Stimulated activated CD8-positive, alpha-beta memory T cell treated with anti-CD3 and anti-CD28 coated beads, Interleukin-7, amount 100 ng/mL, for 24 hours (primary cell): ENCODE results near the gene RHOXF2B.
"Not testable (repeated sequence)": the region's sequence is repeated elsewhere in the genome, so short reads cannot be mapped to it uniquely, and the experiment has no call there.

Experiments
- DNase-seq: peaks from one replicate; pipeline ENCODE4 v3.0.0-alpha.2; 2020; ENCODE audit warnings: low read depth

RHOXF2B gene

DNA sequence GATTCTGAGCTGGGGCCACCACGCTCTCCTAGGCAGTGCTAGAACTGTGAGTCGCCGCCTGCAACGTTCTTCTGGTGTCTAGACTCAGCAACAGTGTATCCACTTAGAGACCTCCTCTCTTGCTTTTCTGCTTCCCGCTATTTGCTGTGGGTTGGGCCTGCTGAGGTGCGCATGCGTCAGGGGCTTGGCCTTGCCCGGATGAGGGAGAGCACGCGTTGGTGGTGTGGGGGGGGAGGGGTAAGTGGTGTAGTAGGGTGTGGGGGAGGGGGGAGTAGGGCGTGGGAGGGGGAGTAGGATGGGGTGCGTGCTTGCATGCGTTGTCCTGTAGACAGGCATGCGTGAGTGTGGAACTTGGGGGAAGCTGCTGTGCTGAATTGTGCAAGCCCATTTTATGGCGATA is at the start of gene RHOXF2B:
TSS of gene RHOXF2B (minus strand) at position 101 of the 400 bp plus-strand sequence. CDS start 138 bp downstream, outside the sequence.
- not testable (repeated sequence) for DNase-seq

DNA sequence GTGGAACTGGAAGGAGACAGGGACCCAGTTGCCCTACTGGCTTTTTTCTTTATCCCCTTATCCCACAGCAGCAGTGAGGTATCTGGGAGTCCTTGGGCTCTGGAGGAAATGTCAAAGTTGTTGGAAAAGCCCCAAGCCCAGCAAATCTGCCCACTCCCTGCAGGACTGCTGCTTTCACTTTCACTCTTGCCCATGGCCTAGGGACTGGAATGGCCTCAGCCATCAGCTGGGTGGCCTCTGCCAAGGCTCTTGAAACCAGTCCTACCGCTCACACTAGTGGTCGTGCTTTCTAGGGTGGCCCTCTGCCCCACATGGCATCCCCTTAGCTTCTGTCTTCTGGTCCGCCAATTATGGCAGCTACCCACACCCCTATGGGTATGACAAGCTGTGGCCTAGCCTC is 48.0 kb upstream of the RHOXF2B start:
- no peak for DNase-seq

DNA sequence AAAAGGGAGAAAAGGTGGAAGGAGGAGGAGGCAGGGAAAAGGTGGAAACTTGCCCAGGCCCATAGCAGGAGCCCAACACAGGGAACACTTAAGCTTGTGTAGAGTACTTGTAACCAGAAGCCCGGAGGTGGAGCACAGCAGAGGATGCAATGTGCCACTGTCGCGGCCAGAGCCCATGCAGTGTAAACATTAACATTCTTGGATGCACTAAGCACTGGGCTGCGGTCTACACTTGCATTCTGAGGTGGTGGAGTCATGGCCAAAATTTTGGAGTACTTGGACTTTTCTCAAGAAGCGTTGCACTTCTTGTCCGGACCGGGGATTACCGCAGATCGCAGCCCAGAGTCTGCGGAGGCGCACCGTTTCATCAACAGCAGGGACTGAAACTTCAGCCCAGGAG is 42.7 kb upstream of the RHOXF2B start:
- DNase-seq, result no peak

DNA sequence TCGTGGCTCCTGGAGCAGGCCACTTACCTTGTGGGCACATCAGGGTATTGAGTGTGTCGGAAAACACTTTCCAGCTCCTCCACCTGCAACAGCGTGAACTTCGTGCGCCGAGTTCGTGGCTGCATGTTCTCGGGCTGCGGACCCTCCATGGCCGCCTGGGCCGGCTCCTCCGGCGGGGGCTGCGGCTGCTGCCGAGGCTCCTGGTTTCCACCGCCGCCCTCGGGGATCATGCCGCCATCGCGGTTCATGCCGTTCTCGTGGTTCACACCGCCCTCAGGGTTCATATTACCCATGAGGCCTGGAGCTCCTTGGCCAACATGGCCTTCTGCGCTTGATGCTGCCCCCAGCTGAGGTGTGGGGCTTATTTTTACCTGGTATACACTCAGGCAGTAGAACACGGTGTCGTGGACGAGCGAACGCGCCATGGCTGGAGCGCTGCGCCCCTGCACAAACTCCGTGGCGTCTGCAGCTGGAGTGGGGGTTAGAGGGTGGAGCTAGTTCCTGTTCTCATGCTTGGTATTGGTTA is 38.0 kb upstream of the RHOXF2B start, which contains the start of gene RHOXF1:
TSS of gene RHOXF1 (minus strand) at position 476 of the 526 bp plus-strand sequence. CDS start at position 425, 51 bp downstream.
- no peak for DNase-seq

- DNase-seq, result no peak
Measured at GRCh38 chrX:120111611-120112010, 34.1 kb upstream of the RHOXF2B start.

DNA sequence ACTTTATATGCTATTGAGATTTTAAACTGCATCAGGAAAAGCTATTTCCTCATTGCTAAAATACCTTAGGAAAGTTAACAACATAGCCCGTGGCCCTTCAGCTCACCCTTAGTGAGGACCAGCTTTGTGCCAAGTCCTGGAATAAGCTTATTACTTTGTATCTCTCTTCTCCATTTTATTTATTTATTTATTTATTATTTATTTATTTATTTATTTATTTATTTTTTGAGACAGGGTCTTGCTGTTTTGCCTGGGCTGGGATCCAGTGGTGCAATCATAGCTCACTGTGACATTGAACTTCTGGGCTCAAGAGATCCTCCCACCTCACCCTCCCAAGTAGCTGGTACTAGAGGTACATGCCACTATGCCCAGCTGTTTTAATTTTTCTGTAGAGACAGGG is 31.9 kb upstream of the RHOXF2B start:
- no peak for DNase-seq

GRCh38 chrX:120104707-120105106 is 27.2 kb upstream of the RHOXF2B start:
- not testable (repeated sequence) for DNase-seq

DNA sequence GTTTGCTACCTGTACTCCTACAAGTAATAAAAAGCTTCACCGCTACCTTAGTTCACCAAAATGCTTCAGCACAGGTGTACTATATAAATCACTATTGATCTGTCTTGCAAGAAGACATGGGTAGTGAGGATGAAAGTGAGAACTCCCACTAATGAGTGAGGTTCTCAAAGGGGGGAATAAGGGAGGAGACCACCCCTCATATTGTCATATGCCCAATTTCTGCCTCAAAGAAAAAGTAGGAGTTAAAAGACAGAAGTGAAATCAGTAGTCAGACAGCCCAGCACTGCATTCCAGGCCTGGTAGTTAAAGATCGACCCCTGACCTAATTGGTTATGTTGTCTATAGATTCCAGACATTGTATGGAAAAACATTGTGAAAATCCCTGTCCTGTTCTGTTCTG is 23.6 kb upstream of the RHOXF2B start:
- not testable (repeated sequence) for DNase-seq

DNA sequence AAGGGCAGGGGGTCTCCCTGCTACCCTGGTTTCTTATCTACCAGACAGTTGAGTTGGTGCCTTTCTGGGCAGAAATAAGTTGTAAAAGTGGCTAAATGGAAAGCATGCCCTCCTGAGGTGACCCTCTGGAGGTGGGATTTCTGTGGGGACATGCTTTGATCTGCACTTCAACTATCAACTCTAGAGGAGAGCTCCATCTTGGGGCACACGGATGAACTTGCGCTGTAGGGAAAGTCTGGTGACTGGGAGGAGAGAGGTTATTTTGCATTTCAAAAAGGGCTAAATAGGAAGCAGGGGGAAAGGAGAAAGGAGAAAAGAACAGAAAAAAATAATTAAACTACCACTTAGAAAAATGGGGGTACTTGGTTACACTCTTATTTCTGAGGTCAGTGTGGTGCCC is 12.7 kb upstream of the RHOXF2B start:
- DNase-seq, result no peak

- no peak for DNase-seq
Measured at GRCh38 chrX:120087289-120088017, 10.0 kb upstream of the RHOXF2B start.

- not testable (repeated sequence) for DNase-seq
Measured at GRCh38 chrX:120085553-120086185, 8.2 kb upstream of the RHOXF2B start.

DNA sequence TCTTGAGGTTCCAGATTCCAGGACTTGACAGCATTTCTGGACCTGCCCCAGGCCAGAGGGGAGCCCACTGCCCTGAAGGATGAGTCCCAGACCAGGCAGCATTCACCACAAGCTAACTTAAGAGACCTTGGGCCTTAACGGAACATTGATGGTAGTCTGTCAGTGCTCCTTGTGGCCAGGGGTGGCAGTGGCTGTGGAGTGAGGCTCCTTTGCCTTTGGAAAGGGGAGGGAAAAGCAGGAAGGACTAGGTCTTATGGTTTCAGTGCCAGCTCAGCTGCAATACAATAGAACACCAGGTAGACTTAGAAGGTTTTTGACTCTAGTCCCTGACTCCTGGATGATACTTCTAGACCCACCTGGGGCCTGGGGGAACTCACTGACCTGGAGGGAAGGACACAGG is 11.3 kb downstream of the RHOXF2B start:
- not testable (repeated sequence) for DNase-seq

DNA sequence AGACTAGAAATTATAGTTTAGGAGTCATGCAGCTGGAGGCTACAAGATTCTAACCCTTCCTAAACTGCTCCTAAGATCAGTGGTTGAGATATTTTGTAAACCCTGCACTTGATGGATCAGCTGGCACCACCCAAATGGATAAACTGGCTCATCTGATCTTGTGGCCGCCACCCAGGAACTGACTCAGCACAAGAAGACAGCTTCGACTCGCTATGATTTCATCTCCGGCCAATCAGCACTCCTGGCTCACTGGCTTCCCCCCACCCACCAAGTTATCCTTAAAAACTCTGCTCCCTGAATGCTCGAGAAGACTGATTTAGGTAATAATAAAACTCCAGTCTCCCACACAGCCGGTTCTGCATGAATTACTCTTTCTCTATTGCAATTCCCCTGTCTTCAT is 34.8 kb downstream of the RHOXF2B start:
- DNase-seq, result not testable (repeated sequence)

GRCh38 chrX:120042247-120042646 is 35.2 kb downstream of the RHOXF2B start:
- DNase-seq, result not testable (repeated sequence)

GRCh38 chrX:120040176-120040575 is 37.3 kb downstream of the RHOXF2B start:
- not testable (repeated sequence) for DNase-seq

DNA sequence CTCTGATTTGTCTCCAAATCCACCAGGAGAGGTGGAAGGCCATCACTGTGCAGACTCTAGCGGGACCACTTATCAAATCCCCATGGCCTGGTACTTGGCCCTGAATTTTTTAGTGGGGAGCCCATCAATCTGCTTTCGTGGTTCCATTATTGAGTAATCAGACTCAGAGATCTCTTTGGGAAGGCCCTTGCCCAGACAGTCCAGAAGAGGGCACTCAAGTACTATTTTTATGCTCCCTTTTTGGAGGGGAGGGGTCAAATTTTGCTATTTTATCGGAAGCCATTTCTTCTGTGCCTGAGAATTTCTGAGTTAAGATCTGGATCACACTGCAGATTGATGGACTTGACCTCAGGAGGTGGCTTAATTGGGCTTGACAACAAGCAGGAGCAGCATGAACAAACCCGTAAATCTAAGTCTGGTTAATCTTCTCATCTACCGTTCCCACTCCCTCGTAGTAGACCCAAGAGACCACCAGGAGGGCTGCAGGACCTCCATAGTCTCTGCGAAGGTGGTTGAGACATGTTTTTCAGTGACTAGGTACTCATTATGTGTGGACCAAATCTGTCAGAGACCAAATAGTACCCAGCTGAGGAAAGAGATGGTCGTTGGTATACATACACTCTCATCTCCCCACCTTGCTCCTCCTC is 38.3 kb downstream of the RHOXF2B start:
- not testable (repeated sequence) for DNase-seq

- no peak for DNase-seq
Measured at GRCh38 chrX:120036704-120037103, 40.8 kb downstream of the RHOXF2B start.

GRCh38 chrX:120035522-120036309 is 41.8 kb downstream of the RHOXF2B start:
- DNase-seq, result not testable (repeated sequence)

DNA sequence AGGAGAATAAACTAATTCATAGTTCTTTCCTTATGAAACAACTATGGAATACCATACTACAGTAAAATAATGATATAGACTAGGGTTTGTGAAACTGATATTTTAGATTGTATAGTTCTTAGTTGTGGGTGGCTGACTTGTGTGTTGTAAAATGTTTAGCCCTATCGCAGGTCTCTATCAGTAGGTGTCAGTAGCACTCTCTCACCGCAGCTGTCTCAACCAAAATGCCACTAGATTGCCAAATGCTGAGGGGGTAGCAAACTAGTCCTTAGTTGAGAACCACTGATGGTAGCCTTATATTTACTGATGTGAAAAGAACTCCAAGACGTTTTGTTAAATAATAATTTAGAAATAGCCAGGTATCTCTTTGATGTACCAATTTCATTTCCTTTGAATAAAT is 48.1 kb downstream of the RHOXF2B start:
- no peak for DNase-seq

- DNase-seq, result no peak
Measured at GRCh38 chrX:120023259-120023658, 54.2 kb downstream of the RHOXF2B start.

- no peak for DNase-seq
Measured at GRCh38 chrX:120022763-120023162, 54.7 kb downstream of the RHOXF2B start.
